Measurements from ENCODE around the gene LAMA3. TPM values are rescaled to one million over a fixed set of nuclear protein-coding genes. Genes with fewer than 3 reads are reported as not detected.

The LAMA3 gene
- polyA plus RNA-seq, 1 of the 3 experiments (the other 2 are of a cell fraction) = 3.5 TPM

GRCh38 chr18:23958036-23958435 lies 268.8 kb downstream of the LAMA3 start:
- H3K4me2 ChIP-seq = no peak overlapping the region
- no peak for DNase-seq
- H3K9me2 ChIP-seq = no peaks in the 10 kb centered on the region
- H2AFZ ChIP-seq (ENCODE audit: low read depth) = no peak overlapping the region
- H3K9me3 ChIP-seq = no peaks in the 10 kb centered on the region
- H3K79me2 ChIP-seq (ENCODE audit: insufficient read depth) = no peaks in the 10 kb centered on the region
- no peak overlapping the region for H3K27ac ChIP-seq (ENCODE audit: low read depth in 2 of 2, low read length in 1 of 2)
- no peak for TF ChIP-seq NFIC (IDR thresholded peaks at IDR 0.05; ENCODE audit: borderline replicate concordance)
- TF ChIP-seq RCOR1 (IDR thresholded peaks at IDR 0.05; ENCODE audit: low read length) = no peak
- no peak for TF ChIP-seq CTCF (IDR thresholded peaks at IDR 0.05)
- no peak for TF ChIP-seq USF1 (IDR thresholded peaks at IDR 0.05; ENCODE audit: borderline replicate concordance, low read depth)
- no peak for TF ChIP-seq USF2 (IDR thresholded peaks at IDR 0.05; ENCODE audit: borderline replicate concordance, low read depth, low read length)
- TF ChIP-seq FOSL2 (IDR thresholded peaks at IDR 0.05; ENCODE audit: borderline replicate concordance, low read depth) = no peak
- no peak for TF ChIP-seq RFX5 (IDR thresholded peaks at IDR 0.05; ENCODE audit: low read length)
- no peak for TF ChIP-seq TEAD4 (IDR thresholded peaks at IDR 0.05; ENCODE audit: borderline replicate concordance, insufficient read depth)
- no peak for TF ChIP-seq FOXJ3 (CRISPR knock-in tag; IDR thresholded peaks at IDR 0.05)
- TF ChIP-seq MEF2A (IDR thresholded peaks at IDR 0.05; ENCODE audit: borderline replicate concordance, low read depth) = no peak
- 89% methylated on average over 10 of the region's 10 CpGs for WGBS (ENCODE audit: low lambda C conversion rate)
- no peak overlapping the region for H3K4me3 ChIP-seq (ENCODE audit: low read depth in 2 of 2, low read length in 1 of 2)
- H3K36me3 ChIP-seq (replicated peaks in 1 of 2; ENCODE audit: control insufficient read depth in 1 of 2, insufficient read depth in 2 of 2, low read length in 1 of 2) = no peaks in the 10 kb centered on the region
- H3K4me1 ChIP-seq (ENCODE audit: control insufficient read depth in 1 of 2, insufficient read depth in 2 of 2, low read depth in 1 of 2, low read length in 1 of 2) = no peaks in the 10 kb centered on the region
- ChIA-PET POLR2A (no interaction called here), CTCF (interaction anchor here (1.0 to 1.4 kb wide), 2 partner anchors 9 to 459 kb away, joined by 3 read pairs; no protein-coding TSS in a partner anchor)
- H4K20me1 ChIP-seq (ENCODE audit: insufficient read depth) = no peaks in the 10 kb centered on the region
- H3K27me3 ChIP-seq (ENCODE audit: insufficient read depth) = no peaks in the 10 kb centered on the region
- H3K9ac ChIP-seq = no peak overlapping the region
- H3F3A ChIP-seq (replicated peaks; ENCODE audit: insufficient read depth) = no peaks in the 10 kb centered on the region

DNA sequence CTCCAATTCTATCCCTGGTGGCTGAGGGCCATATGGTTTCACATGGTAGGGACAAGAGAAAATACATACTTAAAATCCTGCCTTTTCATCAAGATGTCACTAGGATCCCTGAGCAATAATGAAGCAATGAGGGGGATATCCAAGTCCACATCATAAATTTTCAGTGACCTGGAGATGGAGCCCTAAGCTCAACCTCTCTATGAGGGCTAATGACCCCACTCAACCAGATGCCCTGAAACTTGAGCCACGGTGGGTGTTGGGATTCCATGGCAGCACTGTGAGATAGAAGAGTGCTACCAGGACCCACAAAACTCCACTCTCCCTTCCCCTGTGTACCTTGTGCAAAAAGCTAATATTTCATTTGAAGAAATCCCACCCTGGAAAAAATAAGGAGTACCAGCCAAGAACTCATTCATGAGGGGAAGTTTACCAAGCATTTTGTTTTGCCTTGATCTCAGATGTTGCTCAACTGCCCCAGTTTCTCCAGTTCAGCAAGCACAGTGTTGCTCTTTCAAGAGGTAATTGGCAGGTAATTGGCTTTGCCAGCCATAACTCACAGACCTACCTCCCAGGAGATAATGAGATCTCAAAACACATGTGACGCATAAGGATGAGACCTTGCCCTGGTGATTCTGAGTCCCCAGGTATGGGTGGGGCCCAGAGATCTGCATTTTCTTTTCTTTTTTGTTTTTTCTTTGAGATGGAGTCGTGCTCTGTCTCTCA lies 274.4 kb downstream of the LAMA3 start:
- TF ChIP-seq RAD21 (IDR thresholded peaks at IDR 0.05; ENCODE audit: low read length) (peak; percentile 44), POLR2AphosphoS5 (IDR thresholded peaks at IDR 0.05; ENCODE audit: low read depth, low read length) (no peak)

More for the DNA sequence above, 274.4 kb downstream of the LAMA3 start:
- 91% methylated on average over 2 of the region's 3 CpGs for WGBS (ENCODE audit: low lambda C conversion rate)
- Histone ChIP-seq H3K36me3 (replicated peaks in 1 of 2; ENCODE audit: control insufficient read depth in 1 of 2, insufficient read depth in 2 of 2, low read length in 1 of 2) (no peaks in the 10 kb centered on the region), H3K4me2 (no peak overlapping the region), H3K9ac (no peak overlapping the region), H2AFZ (ENCODE audit: low read depth) (no peak overlapping the region), H4K20me1 (ENCODE audit: insufficient read depth) (no peaks in the 10 kb centered on the region), H3K4me1 (ENCODE audit: control insufficient read depth in 1 of 2, insufficient read depth in 2 of 2, low read depth in 1 of 2, low read length in 1 of 2) (no peaks in the 10 kb centered on the region; a peak in 1 of 4 replicates), H3K4me3 (ENCODE audit: low read depth in 2 of 2, low read length in 1 of 2) (no peak overlapping the region), H3K9me3 (no peaks in the 10 kb centered on the region), H3K27ac (ENCODE audit: low read depth in 2 of 2, low read length in 1 of 2) (no peak overlapping the region), H3K27me3 (ENCODE audit: insufficient read depth) (no peaks in the 10 kb centered on the region), H3K9me2 (no peaks in the 10 kb centered on the region), H3F3A (replicated peaks; ENCODE audit: insufficient read depth) (no peaks in the 10 kb centered on the region), H3K79me2 (ENCODE audit: insufficient read depth) (no peaks in the 10 kb centered on the region)
- DNase-seq = no peak
- POLR2A ChIA-PET = no interaction called here
- CTCF ChIA-PET = interaction anchor here (1.2 to 1.3 kb wide), 2 partner anchors 18 to 152 kb away, joined by 3 read pairs; no protein-coding TSS in a partner anchor

All from SK-N-SH (cell line).